GM12892 (cell line): Measurements from ENCODE around the gene HECW1.
A peak's percentile ranks its signal among the peaks of the same experiment; 100 is the strongest.

Source experiments
- DNase-seq: peaks from one replicate; pipeline ENCODE4 v3.0.0; 2011; ENCODE audit not compliant: insufficient read length
- FAIRE-seq: peaks from 2 replicates; lab custom pipeline; 2011; peaks lifted over from hg19 to GRCh38; lab: Jason Lieb, UNC
- POLR2A ChIP-seq: IDR thresholded peaks from 2 replicates; pipeline ENCODE4 v1.6.1; 2011; ENCODE audit warnings: low read depth, low read length, control low read depth
- POLR2AphosphoS5 ChIP-seq: IDR thresholded peaks from 2 replicates; pipeline ENCODE4 v1.6.1; 2011; ENCODE audit warnings: low read depth, low read length, control low read depth
- TAF1 ChIP-seq: IDR thresholded peaks from 2 replicates; pipeline ENCODE4 v1.6.1; 2011; ENCODE audit warnings: low read depth, mild to moderate bottlenecking, control low read depth, low read length, borderline replicate concordance

HECW1 gene

GRCh38 chr7:43085992-43086391, 26.5 kb upstream of the HECW1 start:
- FAIRE-seq (no peak), DNase-seq (no peak)
- TF ChIP-seq POLR2AphosphoS5 (no peak), TAF1 (no peak), POLR2A (no peak)

DNA sequence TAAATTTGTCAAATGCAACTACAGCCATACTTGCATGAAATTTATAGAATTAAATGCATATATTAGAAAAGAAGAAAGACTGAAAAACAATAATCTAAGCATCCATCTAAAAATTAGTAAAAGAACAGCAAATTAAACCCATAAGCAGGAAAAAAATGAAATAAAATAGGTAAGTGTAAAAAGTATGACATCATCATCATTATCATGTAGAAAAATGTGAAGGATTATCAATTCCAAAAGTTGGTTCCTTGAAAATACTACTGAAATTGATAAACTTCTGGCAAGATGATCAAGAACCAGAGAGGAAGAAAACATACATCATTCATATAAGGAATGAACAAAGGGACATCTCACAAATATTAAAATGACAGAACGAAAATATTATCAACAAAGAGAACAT, 19.6 kb upstream of the HECW1 start:
- no peak for DNase-seq
- TF ChIP-seq POLR2A (no peak), TAF1 (no peak), POLR2AphosphoS5 (no peak)
- no peak for FAIRE-seq

- no peak for FAIRE-seq
Observed at GRCh38 chr7:43096875-43097274, 15.6 kb upstream of the HECW1 start.

GRCh38 chr7:43099750-43100149, 12.7 kb upstream of the HECW1 start:
- TF ChIP-seq POLR2A = no peak
- TF ChIP-seq POLR2AphosphoS5 = no peak
- TF ChIP-seq TAF1 = no peak
- peak; percentile 36 for FAIRE-seq
- no peak for DNase-seq

More at GRCh38 chr7:43096875-43097274, 15.6 kb upstream of the HECW1 start:
- no peak for DNase-seq
- TF ChIP-seq POLR2A (no peak), POLR2AphosphoS5 (no peak), TAF1 (no peak)

DNA sequence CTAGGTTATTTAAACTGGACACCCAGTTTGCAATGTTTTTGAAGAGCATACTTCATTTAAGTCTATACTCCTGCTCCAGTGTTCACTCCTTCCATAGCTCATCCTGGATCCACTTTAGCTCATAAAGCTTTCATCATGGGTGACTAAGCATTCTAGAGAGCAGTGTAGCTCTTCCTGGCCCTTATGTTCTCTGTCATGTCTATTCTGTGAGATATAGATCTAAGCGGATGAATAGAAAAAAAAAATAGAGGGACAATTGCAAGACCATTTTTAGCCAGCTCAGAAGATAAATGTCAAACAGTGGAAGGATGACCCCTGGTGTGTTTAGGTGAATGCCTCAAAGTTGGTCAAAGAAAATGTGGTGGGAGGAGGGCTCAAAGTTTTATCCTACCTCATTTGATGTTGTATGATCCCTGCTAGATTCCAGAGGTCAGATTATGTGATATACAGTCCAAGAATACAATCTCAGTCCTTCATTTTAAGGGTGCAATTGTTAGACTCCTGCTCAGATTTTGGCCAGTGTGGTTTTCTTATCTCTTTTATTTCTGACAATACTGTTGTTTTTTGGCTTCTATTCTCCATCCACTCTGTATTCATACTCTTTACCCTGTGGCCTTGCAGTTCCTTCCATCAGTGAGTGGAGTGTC, 7.5 kb upstream of the HECW1 start:
- FAIRE-seq = no peak
- DNase-seq = no peak
- TF ChIP-seq TAF1 = no peak
- no peak for TF ChIP-seq POLR2AphosphoS5
- TF ChIP-seq POLR2A = no peak

DNA sequence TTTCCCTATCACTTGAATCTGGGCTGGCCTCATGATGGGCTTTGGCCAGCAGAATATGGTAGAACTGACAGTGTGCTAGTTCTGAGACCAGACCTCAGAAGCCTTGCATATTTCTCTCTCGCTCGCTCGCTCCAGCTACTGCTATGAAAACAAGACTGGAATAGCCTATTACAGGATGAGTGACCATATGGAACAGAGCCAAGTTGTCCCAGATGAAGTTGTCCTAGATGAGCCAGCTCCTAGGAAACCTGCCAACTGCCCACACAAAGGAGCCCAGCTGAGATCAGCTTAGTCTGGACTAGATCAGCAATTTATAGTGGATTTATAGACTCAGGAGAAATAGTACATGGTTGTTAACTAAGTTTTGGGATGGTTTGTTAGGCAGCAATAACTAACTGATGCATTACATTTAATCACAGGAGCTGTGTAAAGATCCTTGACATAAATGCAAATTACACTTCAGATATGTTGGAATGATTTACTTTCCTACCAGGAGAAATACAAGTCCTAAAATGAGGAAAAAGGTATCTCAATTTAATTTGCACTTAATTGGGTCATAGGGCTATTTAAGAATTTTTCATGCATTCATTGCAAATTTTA, 6.8 kb upstream of the HECW1 start:
- TF ChIP-seq TAF1 (no peak), POLR2AphosphoS5 (no peak), POLR2A (no peak)
- FAIRE-seq (peak; percentile 64), DNase-seq (no peak)

- no peak for TF ChIP-seq POLR2A
- no peak for TF ChIP-seq TAF1
- no peak for TF ChIP-seq POLR2AphosphoS5
- FAIRE-seq (peak; percentile 66), DNase-seq (no peak)
Observed at GRCh38 chr7:43108255-43109011, 4.0 kb upstream of the HECW1 start.

DNA sequence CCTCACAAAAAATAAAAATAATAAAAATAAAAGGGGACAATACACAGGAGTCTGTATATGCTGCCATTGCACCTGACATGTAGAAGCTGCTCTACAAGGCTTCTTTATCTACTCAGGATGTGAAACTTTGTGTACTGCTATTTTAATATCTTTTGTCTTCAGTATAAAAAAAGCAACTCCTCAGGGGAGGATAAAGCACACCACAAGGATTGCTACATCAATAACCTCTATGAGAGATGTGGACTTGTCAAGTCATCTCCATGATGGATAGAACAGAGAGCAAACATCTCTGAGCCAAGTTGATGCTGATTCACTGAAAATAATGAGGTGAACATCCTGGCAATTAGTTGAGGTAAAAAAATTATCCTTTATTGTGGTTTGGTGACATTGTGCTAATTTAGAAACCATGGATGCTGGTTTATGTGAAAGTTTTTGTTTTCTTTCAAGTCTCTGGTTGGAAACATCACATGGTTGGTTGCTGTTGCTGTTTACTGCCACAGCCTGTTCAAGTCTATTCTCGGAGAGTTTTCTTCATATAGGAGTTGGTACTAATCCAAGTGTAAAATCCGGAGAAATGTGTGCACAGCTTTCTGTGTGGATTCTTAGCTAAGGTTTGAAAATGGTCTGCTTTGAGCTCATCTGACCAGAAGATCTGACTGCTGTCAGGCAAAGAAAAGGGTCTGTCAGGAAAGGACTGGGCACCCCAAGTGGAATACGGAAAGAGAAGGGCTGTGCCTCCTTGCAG, 1.5 kb upstream of the HECW1 start:
- no peak for FAIRE-seq
- DNase-seq = no peak
- no peak for TF ChIP-seq POLR2AphosphoS5
- no peak for TF ChIP-seq TAF1
- TF ChIP-seq POLR2A = no peak

DNA sequence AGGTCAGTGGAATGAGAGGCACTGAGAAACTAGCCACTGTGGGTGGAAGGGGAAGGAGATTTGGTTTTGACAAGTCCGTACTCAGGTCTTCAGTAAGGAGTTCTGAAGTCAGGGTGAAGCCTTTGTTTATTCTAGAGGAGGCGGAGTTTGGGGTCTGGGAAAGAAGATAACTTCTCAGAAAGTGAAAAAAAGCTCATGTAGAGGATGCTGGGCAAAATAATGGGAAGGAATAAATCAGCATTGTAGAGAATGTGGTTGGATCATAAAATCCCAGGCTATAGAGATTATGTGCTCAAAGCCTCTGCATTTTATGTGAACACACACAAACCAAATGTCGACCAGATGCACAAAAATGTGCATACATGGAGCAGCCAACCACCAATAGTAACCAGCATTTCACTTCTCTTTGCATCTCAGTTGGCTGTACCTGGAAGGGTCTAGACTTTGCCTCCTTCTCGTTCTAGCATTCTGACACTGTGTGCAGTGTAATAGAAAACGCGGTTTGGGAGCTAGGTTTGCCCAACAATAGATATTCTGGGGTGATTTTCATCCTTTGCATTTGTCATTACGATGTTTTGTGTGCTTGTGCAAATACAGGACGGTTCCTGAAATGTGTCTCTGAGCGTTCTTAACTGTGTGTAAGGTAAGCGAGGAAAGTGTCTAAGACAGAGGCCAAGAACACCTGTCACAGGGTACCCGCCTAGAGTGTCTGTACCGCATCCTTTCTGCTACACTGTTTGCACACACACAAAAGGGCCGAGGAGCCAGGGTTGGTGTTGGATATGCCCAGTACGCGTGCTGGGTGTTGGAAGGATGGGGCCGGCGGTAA, 603 bp upstream of the HECW1 start:
- TF ChIP-seq TAF1 = no peak
- no peak for TF ChIP-seq POLR2A
- no peak for TF ChIP-seq POLR2AphosphoS5
- FAIRE-seq (no peak), DNase-seq (no peak)

- TF ChIP-seq POLR2AphosphoS5 = no peak
- no peak for TF ChIP-seq POLR2A
- no peak for TF ChIP-seq TAF1
- FAIRE-seq = peak; percentile 9
- peak; percentile 34 for DNase-seq
Observed at GRCh38 chr7:43112941-43113621, 634 bp downstream of the HECW1 start.
